HG03520 (cell line): ENCODE results near the gene GYPC.

Experiments used
- ATAC-seq: cut with Tn5 transposase; IDR thresholded peaks from one replicate; pipeline ENCODE4 v1.9.1; 2021; ENCODE audit warnings: mild to moderate bottlenecking, moderate library complexity; ENCODE audit not compliant: unreplicated experiment

GYPC gene

DNA sequence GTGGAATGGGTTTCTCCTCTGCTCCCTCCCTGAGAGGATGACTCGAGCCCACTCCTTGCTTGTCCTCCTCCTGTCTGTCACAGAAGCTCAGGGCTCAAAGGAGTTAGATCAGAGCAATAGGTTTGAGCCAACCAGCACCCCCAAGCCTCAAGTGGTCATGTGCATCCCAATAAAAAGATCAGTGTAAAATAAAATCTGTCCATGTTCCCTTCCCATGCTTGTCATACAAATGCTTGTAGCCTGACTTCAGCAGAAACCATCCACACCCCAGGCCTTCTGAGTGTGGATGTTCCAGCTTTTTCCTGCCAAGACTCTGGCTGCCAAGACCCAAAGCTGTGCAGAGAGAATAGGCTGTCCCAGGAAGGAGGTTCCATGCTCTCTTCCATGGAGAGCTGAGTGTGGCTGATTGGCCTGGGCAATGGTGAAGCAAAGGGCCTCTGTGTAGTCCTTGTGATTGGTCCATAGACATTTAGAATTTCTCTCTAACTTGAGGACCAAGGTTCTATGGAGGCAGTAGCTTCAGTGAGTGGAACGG lies 67.4 kb downstream of the GYPC start:
- ATAC-seq: no peak

- ATAC-seq: no peak
These were observed 69.6 kb downstream of the GYPC start for GRCh38 chr2:126725580-126725979.

GRCh38 chr2:126729896-126730295 lies 73.9 kb downstream of the GYPC start:
- no peak for ATAC-seq

DNA sequence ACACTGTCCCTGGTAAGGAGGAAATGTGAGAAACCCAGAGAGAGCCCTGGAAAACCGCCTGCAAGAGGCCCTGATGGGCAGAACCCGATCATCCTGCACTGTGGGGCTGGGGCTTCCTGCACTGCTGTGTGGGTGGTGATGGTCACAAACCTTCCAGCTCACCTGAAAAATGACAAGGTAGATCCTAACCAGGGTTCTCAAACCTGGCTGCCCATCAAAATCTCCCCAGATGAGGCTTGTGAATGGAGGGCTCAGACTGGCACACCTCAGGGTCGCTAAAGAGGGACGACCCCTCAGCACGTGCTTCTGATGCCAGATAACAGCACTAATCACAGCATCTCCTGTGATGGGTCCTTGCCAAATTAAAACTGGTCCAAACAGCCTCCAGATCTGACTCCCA lies 74.7 kb downstream of the GYPC start:
- no peak for ATAC-seq

DNA sequence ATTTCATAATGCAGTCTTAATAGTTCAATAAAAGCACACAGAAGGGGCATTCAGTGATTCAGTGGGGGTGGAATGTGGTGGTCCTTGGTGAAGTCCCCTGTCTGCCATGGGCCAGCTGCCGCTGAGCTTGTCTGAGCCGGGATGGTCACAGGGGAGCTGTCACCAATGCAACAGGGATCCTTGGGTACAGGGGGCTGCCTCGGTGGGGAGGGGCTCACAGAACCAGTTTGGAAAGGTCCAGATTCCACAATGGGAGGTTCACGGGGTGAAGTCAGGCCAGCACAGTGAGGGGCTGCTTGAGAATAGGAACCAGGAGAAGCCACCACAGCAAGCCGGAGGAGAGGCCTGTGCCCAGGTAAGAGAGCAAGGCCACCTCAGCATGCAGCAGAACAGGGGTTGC lies 75.4 kb downstream of the GYPC start:
- ATAC-seq: no peak

DNA sequence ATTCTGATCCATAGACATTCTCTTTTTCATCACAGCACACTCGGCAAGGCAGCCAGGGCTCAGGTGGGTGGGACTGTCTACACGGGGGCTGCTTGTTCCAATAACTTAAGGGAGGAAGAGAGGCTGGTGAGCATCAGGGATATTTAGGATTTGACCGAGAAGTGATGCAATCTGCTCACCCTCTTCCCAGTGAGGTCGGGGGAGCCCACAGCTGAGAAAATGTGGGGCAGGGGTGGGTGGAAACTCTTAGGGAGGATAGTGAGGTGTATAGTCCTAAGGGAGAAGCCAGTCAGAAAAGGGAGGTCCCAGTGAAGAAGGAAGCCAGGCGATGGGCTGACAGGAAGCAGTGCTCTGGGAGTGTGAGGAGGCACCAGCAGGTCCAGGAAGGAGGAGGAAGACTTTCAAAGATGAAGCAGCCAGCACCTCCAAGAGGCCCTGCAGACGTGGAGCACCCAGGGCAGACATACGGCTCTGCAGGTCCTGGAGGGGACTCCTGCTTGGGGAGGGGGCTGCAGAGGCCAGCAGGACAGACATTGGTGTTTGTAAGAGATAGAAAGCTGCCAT lies 76.8 kb downstream of the GYPC start:
- ATAC-seq: no peak

- no peak for ATAC-seq
These were observed 77.8 kb downstream of the GYPC start for GRCh38 chr2:126733795-126734194.

GRCh38 chr2:126736133-126736874 lies 80.3 kb downstream of the GYPC start:
- ATAC-seq: no peak

DNA sequence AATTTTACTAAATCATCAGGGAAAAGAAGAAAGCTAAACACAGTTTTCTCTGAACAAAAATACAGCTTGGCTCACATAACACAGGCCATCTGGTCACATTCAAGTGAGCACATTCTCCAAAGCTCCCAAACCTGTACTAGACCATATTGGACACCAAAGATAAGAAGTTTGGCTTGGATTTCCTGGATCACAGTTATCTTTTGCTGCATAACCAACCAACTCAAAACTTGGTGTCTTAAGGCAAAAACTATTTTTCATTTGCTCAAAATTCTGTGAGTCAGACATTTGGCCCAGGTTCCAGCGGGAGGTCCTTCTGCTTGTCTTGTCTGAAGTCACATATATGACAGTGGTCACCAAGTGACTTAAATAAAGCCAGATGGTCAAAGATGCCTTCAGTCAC lies 83.2 kb downstream of the GYPC start:
- no peak for ATAC-seq

GRCh38 chr2:126744640-126745039 lies 88.7 kb downstream of the GYPC start:
- no peak for ATAC-seq
